ENCODE measurements around the gene THAP11. TPM values are rescaled to one million over a fixed set of nuclear protein-coding genes. Genes with fewer than 3 reads are reported as not detected.

The THAP11 gene
- total and polyA plus RNA-seq, 2 of the 13 experiments (the other 11 are each of a cell fraction or from before 2014, with no cell fraction given): 44.2 to 53.4 TPM

- TF ChIP-seq, protein P1, sequence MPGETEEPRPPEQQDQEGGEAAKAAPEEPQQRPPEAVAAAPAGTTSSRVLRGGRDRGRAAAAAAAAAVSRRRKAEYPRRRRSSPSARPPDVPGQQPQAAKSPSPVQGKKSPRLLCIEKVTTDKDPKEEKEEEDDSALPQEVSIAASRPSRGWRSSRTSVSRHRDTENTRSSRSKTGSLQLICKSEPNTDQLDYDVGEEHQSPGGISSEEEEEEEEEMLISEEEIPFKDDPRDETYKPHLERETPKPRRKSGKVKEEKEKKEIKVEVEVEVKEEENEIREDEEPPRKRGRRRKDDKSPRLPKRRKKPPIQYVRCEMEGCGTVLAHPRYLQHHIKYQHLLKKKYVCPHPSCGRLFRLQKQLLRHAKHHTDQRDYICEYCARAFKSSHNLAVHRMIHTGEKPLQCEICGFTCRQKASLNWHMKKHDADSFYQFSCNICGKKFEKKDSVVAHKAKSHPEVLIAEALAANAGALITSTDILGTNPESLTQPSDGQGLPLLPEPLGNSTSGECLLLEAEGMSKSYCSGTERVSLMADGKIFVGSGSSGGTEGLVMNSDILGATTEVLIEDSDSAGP (CRISPR knock-in tag; IDR thresholded peaks at IDR 0.05; ENCODE audit: borderline replicate concordance): peak; percentile 77
- TF ChIP-seq KLF11 (CRISPR knock-in tag; IDR thresholded peaks at IDR 0.05): peak; percentile 67; the same call in 1 of the 2 replicates
- no peak for TF ChIP-seq ZNF577 (CRISPR knock-in tag; IDR thresholded peaks at IDR 0.05; ENCODE audit: borderline replicate concordance, low read depth)
- TF ChIP-seq ZBTB20 (CRISPR knock-in tag; IDR thresholded peaks at IDR 0.05; ENCODE audit: borderline replicate concordance, low read depth): no peak
- TF ChIP-seq HOXA9 (CRISPR knock-in tag; IDR thresholded peaks at IDR 0.05; ENCODE audit: borderline replicate concordance): no peak
- 0 out of 2 replicates have a peak, but pooled peaks have one; percentile 35 for TF ChIP-seq DNMT1 (CRISPR knock-in tag; IDR thresholded peaks at IDR 0.05)
- TF ChIP-seq SMYD3 (CRISPR knock-in tag; IDR thresholded peaks at IDR 0.05): no peak
- TF ChIP-seq HIVEP1 (CRISPR knock-in tag; IDR thresholded peaks at IDR 0.05): peak; percentile 64
- peak; percentile 34; the same call in 1 of the 2 replicates for TF ChIP-seq TSC22D2 (CRISPR knock-in tag; IDR thresholded peaks at IDR 0.05; ENCODE audit: borderline replicate concordance)
- TF ChIP-seq, protein P2, sequence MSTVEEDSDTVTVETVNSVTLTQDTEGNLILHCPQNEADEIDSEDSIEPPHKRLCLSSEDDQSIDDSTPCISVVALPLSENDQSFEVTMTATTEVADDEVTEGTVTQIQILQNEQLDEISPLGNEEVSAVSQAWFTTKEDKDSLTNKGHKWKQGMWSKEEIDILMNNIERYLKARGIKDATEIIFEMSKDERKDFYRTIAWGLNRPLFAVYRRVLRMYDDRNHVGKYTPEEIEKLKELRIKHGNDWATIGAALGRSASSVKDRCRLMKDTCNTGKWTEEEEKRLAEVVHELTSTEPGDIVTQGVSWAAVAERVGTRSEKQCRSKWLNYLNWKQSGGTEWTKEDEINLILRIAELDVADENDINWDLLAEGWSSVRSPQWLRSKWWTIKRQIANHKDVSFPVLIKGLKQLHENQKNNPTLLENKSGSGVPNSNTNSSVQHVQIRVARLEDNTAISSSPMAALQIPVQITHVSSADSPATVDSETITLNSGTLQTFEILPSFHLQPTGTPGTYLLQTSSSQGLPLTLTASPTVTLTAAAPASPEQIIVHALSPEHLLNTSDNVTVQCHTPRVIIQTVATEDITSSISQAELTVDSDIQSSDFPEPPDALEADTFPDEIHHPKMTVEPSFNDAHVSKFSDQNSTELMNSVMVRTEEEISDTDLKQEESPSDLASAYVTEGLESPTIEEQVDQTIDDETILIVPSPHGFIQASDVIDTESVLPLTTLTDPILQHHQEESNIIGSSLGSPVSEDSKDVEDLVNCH (CRISPR knock-in tag; IDR thresholded peaks at IDR 0.05): no peak
- peak; percentile 23; the same call in 1 of the 2 replicates for TF ChIP-seq ATF2 (CRISPR knock-in tag; IDR thresholded peaks at IDR 0.05)
- TF ChIP-seq RXRA (CRISPR knock-in tag; IDR thresholded peaks at IDR 0.05): no peak; the same call in 1 of the 2 replicates
- TF ChIP-seq ZNF136 (CRISPR knock-in tag; IDR thresholded peaks at IDR 0.05; ENCODE audit: low read depth): 0 out of 2 replicates have a peak, but pooled peaks have one; percentile 94
- TF ChIP-seq, protein P3, sequence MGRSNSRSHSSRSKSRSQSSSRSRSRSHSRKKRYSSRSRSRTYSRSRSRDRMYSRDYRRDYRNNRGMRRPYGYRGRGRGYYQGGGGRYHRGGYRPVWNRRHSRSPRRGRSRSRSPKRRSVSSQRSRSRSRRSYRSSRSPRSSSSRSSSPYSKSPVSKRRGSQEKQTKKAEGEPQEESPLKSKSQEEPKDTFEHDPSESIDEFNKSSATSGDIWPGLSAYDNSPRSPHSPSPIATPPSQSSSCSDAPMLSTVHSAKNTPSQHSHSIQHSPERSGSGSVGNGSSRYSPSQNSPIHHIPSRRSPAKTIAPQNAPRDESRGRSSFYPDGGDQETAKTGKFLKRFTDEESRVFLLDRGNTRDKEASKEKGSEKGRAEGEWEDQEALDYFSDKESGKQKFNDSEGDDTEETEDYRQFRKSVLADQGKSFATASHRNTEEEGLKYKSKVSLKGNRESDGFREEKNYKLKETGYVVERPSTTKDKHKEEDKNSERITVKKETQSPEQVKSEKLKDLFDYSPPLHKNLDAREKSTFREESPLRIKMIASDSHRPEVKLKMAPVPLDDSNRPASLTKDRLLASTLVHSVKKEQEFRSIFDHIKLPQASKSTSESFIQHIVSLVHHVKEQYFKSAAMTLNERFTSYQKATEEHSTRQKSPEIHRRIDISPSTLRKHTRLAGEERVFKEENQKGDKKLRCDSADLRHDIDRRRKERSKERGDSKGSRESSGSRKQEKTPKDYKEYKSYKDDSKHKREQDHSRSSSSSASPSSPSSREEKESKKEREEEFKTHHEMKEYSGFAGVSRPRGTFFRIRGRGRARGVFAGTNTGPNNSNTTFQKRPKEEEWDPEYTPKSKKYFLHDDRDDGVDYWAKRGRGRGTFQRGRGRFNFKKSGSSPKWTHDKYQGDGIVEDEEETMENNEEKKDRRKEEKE (IDR thresholded peaks at IDR 0.05): no peak
- no peak for TF ChIP-seq MAFF (IDR thresholded peaks at IDR 0.05; ENCODE audit: low read depth, low read length)
- no peak for TF ChIP-seq PTBP1 (IDR thresholded peaks at IDR 0.05; ENCODE audit: low read depth, low read length, poor library complexity, severe bottlenecking)
- no peak for TF ChIP-seq ZNF703 (CRISPR knock-in tag; IDR thresholded peaks at IDR 0.05; ENCODE audit: borderline replicate concordance)
- TF ChIP-seq ZNF274 (CRISPR knock-in tag; IDR thresholded peaks at IDR 0.05): 0 out of 2 replicates have a peak, but pooled peaks have one; percentile 70
- no peak for TF ChIP-seq DPF2 (CRISPR knock-in tag; IDR thresholded peaks at IDR 0.05; ENCODE audit: borderline replicate concordance, low read depth)
These were observed 35.5 kb upstream of the THAP11 start, which contains the start of the genes RANBP10 and TSNAXIP1 (continued) for GRCh38 chr16:67806428-67807147.

All from HepG2 (cell line).